Activated CD4-positive, alpha-beta T cell treated with anti-CD3 and anti-CD28 coated beads for 36 hours (primary cell): ENCODE measurements around the gene TUBB3. TPM values are rescaled to one million over a fixed set of nuclear protein-coding genes. Genes with fewer than 3 reads are reported as not detected.

ENCODE experiments used
- ATAC-seq: fragments of 200-7000 bp; cut with Tn5 transposase; one replicate; pipeline ENCODE4 v1.10.0; 2021; ENCODE audit warnings: mild to moderate bottlenecking, moderate library complexity
- CTCF ChIA-PET: fragments of 350-600 bp; sonication (Branson Sonifier 250); formaldehyde crosslinking; loops from one replicate; lab custom pipeline; 2021; ENCODE audit warnings: antibody characterized with exemption; lab: Charles Lee
- POLR2A ChIA-PET: fragments of 350-600 bp; sonication (Branson Sonifier 250); formaldehyde crosslinking; loops from one replicate; lab custom pipeline; 2021; ENCODE audit warnings: antibody characterized with exemption, inconsistent platforms; lab: Charles Lee
- DNase-seq: peaks from one replicate; pipeline ENCODE4 v3.0.0-alpha.2; 2020
- H3K27ac Mint-ChIP-seq: one replicate; pipeline ENCODE4 v1.8.0; 2021; ENCODE audit warnings: mixed read lengths
- H3K27me3 Mint-ChIP-seq: one replicate; pipeline ENCODE4 v1.8.0; 2021; ENCODE audit warnings: mixed read lengths
- H3K36me3 Mint-ChIP-seq: one replicate; pipeline ENCODE4 v1.8.0; 2021; ENCODE audit warnings: low read depth, mixed read lengths
- H3K4me1 Mint-ChIP-seq: one replicate; pipeline ENCODE4 v1.8.0; 2021; ENCODE audit warnings: mixed read lengths
- H3K4me3 Mint-ChIP-seq: one replicate; pipeline ENCODE4 v1.8.0; 2021; ENCODE audit warnings: mild to moderate bottlenecking, moderate library complexity, mixed read lengths
- H3K9me3 Mint-ChIP-seq: one replicate; pipeline ENCODE4 v1.8.0; 2021; ENCODE audit warnings: low read depth, mixed read lengths
- intact Hi-C, 2 experiments: fragments of 100-400 bp; cut with DNase I in 1 of 2; cut with micrococcal nuclease in 1 of 2; formaldehyde crosslinking; loops; one replicate each; pipeline versions ENCODE4 v1.14.2 to v1.15.1; 2022 to 2024; cut with DNase I, micrococcal nuclease
- total RNA-seq, 2 experiments: library from RNA; stranded (reverse); gene quantifications; one replicate each; pipeline ENCODE4 v1.2.3, GENCODE V29; 2021

TUBB3 gene
- total RNA-seq, 2 experiments from 2014 or later, result 0.40 to 0.43 TPM

- no peak for ATAC-seq
- Mint-ChIP-seq H3K27me3 (peaks cover 34% of the 10 kb centered on the region), H3K9me3 (no peaks in the 10 kb centered on the region), H3K27ac (no peak overlapping the region), H3K4me1 (peaks cover 49% of the 10 kb centered on the region), H3K4me3 (no peak overlapping the region), H3K36me3 (no peaks in the 10 kb centered on the region)
- no peak for DNase-seq
- intact Hi-C loops, result loop anchor here (10.0 kb wide), 2 partner anchors 96 to 1466 kb away; partner anchors contain the start of genes SPIRE2 (in 1 of the 2) and ZFPM1 (in 1 of the 2)
- ChIA-PET POLR2A (no interaction called here), CTCF (interaction anchor here (0.6 to 0.7 kb wide), 2 partner anchors 23 to 337 kb away, joined by 3 read pairs; no protein-coding TSS in a partner anchor)
These were observed 2.4 kb upstream of the TUBB3 start for GRCh38 chr16:89920723-89921122.

- intact Hi-C loops, result loop anchor here (10.0 kb wide), 2 partner anchors 96 to 1466 kb away; partner anchors contain the start of genes SPIRE2 (in 1 of the 2) and ZFPM1 (in 1 of the 2)
- no peak for ATAC-seq
- H3K4me3 Mint-ChIP-seq, result no peak overlapping the region
These were observed 1.9 kb upstream of the TUBB3 start for GRCh38 chr16:89921131-89921701.

DNA sequence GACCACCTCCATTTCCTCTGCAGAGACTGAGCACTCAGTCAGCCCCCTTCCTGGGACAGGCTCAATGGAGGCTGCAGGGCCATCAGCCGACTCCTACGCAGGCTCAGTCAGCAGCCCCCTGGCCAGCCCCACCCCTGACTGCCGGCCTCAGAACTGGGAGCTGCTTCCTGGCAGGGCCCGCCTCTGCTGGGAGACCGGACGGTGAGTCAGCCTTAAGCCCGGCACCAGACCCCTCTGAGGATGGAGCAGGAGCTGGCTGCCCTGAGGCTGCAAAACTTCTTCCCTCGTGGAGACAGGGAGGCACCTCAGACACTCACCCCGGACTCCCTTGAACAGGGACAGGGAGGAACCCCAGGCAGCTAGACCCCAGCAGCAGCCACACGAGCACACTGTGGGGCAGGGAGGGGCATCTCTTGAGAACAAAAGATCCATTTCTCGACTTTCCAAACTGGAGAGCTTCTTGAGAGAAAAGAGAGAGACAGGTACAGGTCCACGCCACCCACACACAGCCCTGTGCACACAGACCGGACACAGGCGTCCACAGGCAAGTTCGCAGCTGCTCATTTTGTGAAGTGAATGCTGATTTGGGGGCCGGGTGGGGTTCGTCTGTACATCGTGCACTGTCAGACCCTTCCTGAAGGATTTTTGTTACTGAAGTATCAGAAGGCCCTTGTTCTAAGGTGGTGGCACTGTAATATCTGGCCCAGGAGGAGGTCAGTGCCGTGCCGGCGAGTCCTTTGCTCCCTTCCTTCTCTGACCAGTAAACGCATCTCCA is 1.3 kb upstream of the TUBB3 start:
- intact Hi-C loops, result loop anchor here (2.0 to 10.0 kb wide), 3 partner anchors 47 to 1467 kb away; partner anchors contain the start of genes SPIRE2 (in 1 of the 2) and ZFPM1 (in 1 of the 2)
- ChIA-PET POLR2A (no interaction called here), CTCF (interaction anchor here (1.2 to 1.4 kb wide), 2 partner anchors 12 to 21 kb away, joined by 3 read pairs; no protein-coding TSS in a partner anchor)
- Mint-ChIP-seq H3K27ac (no peak overlapping the region), H3K36me3 (no peaks in the 10 kb centered on the region), H3K4me3 (peak overlapping the region; percentile 55), H3K27me3 (peaks cover 34% of the 10 kb centered on the region), H3K4me1 (peaks cover 49% of the 10 kb centered on the region), H3K9me3 (no peaks in the 10 kb centered on the region)
- ATAC-seq, result no peak
- DNase-seq, result peak; percentile 48

More at GRCh38 chr16:89921131-89921701, 1.9 kb upstream of the TUBB3 start:
- Mint-ChIP-seq H3K36me3 (no peaks in the 10 kb centered on the region), H3K9me3 (no peaks in the 10 kb centered on the region), H3K27ac (no peak overlapping the region), H3K4me1 (peaks cover 49% of the 10 kb centered on the region), H3K27me3 (peaks cover 34% of the 10 kb centered on the region)
- CTCF ChIA-PET, result interaction anchor here (1.2 kb wide), 1 partner anchor 11 kb away, joined by 3 read pairs; no protein-coding TSS in a partner anchor
- no peak for DNase-seq
- POLR2A ChIA-PET, result no interaction called here

DNA sequence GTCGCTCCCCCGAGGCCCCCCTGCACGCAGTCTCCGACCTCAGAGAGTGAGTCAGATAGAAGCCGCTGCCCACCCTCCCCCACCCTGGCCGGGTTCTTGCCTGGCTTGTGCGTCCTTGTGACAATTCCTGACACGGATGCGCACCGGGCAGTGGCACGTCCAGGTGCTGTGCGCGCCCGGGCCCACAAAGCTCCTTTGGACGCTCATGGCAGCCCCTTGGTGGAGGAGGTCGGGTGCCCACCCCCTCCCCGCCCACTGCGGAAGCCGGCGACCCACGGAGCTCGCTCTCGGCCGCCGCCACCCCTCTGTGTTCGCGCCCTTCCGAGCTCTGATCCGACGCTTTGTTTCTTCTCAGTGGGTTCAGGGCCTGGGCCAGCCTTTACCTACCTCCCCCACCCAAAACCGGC is 662 bp upstream of the TUBB3 start:
- intact Hi-C loops, result loop anchor here (2.0 to 10.0 kb wide), 3 partner anchors 48 to 1468 kb away; partner anchors contain the start of genes SPIRE2 (in 1 of the 2) and ZFPM1 (in 1 of the 2)
- no peaks in the 10 kb centered on the region for H3K9me3 Mint-ChIP-seq
- DNase-seq (peak; percentile 65), ATAC-seq (no peak)
- H3K27ac Mint-ChIP-seq, result no peak overlapping the region
- POLR2A ChIA-PET, result no interaction called here
- no peaks in the 10 kb centered on the region for H3K36me3 Mint-ChIP-seq
- peaks cover 48% of the 10 kb centered on the region for H3K4me1 Mint-ChIP-seq
- peaks cover 35% of the 10 kb centered on the region for H3K27me3 Mint-ChIP-seq
- CTCF ChIA-PET, result interaction anchor here (1.2 to 1.4 kb wide), 2 partner anchors 12 to 20 kb away, joined by 3 read pairs; no protein-coding TSS in a partner anchor
- H3K4me3 Mint-ChIP-seq, result peak overlapping the region; percentile 55

- Mint-ChIP-seq H3K36me3 (no peaks in the 10 kb centered on the region), H3K4me3 (no peak overlapping the region), H3K27me3 (peaks cover 36% of the 10 kb centered on the region), H3K9me3 (no peaks in the 10 kb centered on the region), H3K4me1 (peaks cover 39% of the 10 kb centered on the region), H3K27ac (no peak overlapping the region)
- POLR2A ChIA-PET, result interaction anchor here (0.6 kb wide), 1 partner anchor 90 kb away, joined by 3 read pairs; no protein-coding TSS in a partner anchor
- no peak for ATAC-seq
- CTCF ChIA-PET, result interaction anchor here (0.6 to 1.2 kb wide), 4 partner anchors 17 to 147 kb away, joined by 3 to 4 read pairs (median 3); no protein-coding TSS in a partner anchor
- intact Hi-C loops, result loop anchor here (2.0 to 10.0 kb wide), 4 partner anchors 49 to 1469 kb away; partner anchors contain the start of genes PRDM7 (in 1 of the 2), SPIRE2 (in 1 of the 2) and ZFPM1 (in 1 of the 2)
- no peak for DNase-seq
These were observed 626 bp downstream of the TUBB3 start for GRCh38 chr16:89923640-89924296.

GRCh38 chr16:89924297-89924924 is 1.3 kb downstream of the TUBB3 start:
- POLR2A ChIA-PET, result interaction anchor here (0.6 kb wide), 1 partner anchor 90 kb away, joined by 3 read pairs; no protein-coding TSS in a partner anchor
- H3K36me3 Mint-ChIP-seq, result no peaks in the 10 kb centered on the region
- H3K27me3 Mint-ChIP-seq, result peaks cover 32% of the 10 kb centered on the region
- H3K4me1 Mint-ChIP-seq, result peaks cover 36% of the 10 kb centered on the region
- CTCF ChIA-PET, result interaction anchor here (0.6 to 1.0 kb wide), 2 partner anchors 50 to 148 kb away, joined by 3 to 4 read pairs; no protein-coding TSS in a partner anchor
- H3K27ac Mint-ChIP-seq, result no peak overlapping the region
- ATAC-seq (no peak), DNase-seq (peak; percentile 68)
- no peak overlapping the region for H3K4me3 Mint-ChIP-seq
- intact Hi-C loops, result loop anchor here (2.0 to 10.0 kb wide), 3 partner anchors 100 to 1470 kb away; partner anchors contain the start of genes PRDM7 (in 1 of the 2), SPIRE2 (in 1 of the 2) and ZFPM1 (in 1 of the 2)
- H3K9me3 Mint-ChIP-seq, result no peaks in the 10 kb centered on the region

DNA sequence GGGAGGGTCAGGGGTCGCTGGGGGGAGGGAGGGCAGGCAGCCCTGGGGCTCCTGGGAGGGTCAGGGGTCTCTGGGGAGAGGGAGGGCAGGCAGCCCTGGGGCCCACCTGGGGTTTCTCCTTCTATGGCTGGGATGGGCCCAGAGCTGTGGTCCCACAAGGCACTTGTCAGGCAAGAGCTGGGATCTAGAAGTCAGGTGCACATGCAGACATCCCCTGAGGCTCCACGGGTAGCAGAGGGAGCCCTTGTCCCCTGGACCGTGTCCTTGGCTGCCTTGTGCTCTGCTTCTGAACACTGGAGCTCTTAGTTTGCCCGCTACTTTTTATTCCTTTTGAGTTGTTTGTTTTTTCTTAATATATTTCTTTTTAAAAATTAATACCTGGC is 1.8 kb downstream of the TUBB3 start:
- DNase-seq (no peak), ATAC-seq (no peak)
- no peaks in the 10 kb centered on the region for H3K36me3 Mint-ChIP-seq
- CTCF ChIA-PET, result interaction anchor here (1.0 kb wide), 1 partner anchor 50 kb away, joined by 3 read pairs; no protein-coding TSS in a partner anchor
- H3K27me3 Mint-ChIP-seq, result peaks cover 28% of the 10 kb centered on the region
- POLR2A ChIA-PET, result no interaction called here
- H3K27ac Mint-ChIP-seq, result no peak overlapping the region
- no peak overlapping the region for H3K4me3 Mint-ChIP-seq
- H3K9me3 Mint-ChIP-seq, result no peaks in the 10 kb centered on the region
- intact Hi-C loops, result loop anchor here (2.0 to 10.0 kb wide), 3 partner anchors 100 to 1470 kb away; partner anchors contain the start of genes PRDM7 (in 1 of the 2), SPIRE2 (in 1 of the 2) and ZFPM1 (in 1 of the 2)
- H3K4me1 Mint-ChIP-seq, result peaks cover 30% of the 10 kb centered on the region

- H3K4me3 Mint-ChIP-seq, result no peak overlapping the region
- ATAC-seq, result no peak
- intact Hi-C loops, result loop anchor here (1.0 to 10.0 kb wide), 6 partner anchors 23 to 1471 kb away; partner anchors contain the start of genes SPIRE2 (in 2 of the 2), DEF8 (in 1 of the 2), PRDM7 (in 1 of the 2) and ZFPM1 (in 1 of the 2)
- H3K27ac Mint-ChIP-seq, result no peak overlapping the region
- H3K4me1 Mint-ChIP-seq, result peaks cover 24% of the 10 kb centered on the region
- CTCF ChIA-PET, result no interaction called here
- POLR2A ChIA-PET, result no interaction called here
- H3K27me3 Mint-ChIP-seq, result peaks cover 26% of the 10 kb centered on the region
- H3K9me3 Mint-ChIP-seq, result no peaks in the 10 kb centered on the region
- DNase-seq, result no peak
- H3K36me3 Mint-ChIP-seq, result no peaks in the 10 kb centered on the region
These were observed 2.5 kb downstream of the TUBB3 start for GRCh38 chr16:89925596-89926079.

- H3K27ac Mint-ChIP-seq, result no peak overlapping the region
- ATAC-seq, result no peak
- H3K36me3 Mint-ChIP-seq, result no peaks in the 10 kb centered on the region
- ChIA-PET POLR2A (interaction anchor here (0.6 kb wide), 1 partner anchor 68 kb away, joined by 3 read pairs; no protein-coding TSS in a partner anchor), CTCF (interaction anchor here (0.7 to 1.3 kb wide), 2 partner anchors 11 to 183 kb away, joined by 3 read pairs; no protein-coding TSS in a partner anchor)
- no peaks in the 10 kb centered on the region for H3K4me1 Mint-ChIP-seq
- no peaks in the 10 kb centered on the region for H3K9me3 Mint-ChIP-seq
- H3K4me3 Mint-ChIP-seq, result no peak overlapping the region
- intact Hi-C loops, result no loop called here
- peaks cover 7% of the 10 kb centered on the region for H3K27me3 Mint-ChIP-seq
- no peak for DNase-seq
These were observed 8.3 kb downstream of the TUBB3 start for GRCh38 chr16:89931305-89931896.
